ENCODE data around the gene SLITRK3.

The SLITRK3 gene

GRCh38 chr3:165193366-165194254, 2.6 kb downstream of the SLITRK3 start:
- no peak overlapping the region for H3K4me2 ChIP-seq (ENCODE audit: low read depth, low read length, poor library complexity, severe bottlenecking)
- H3K9ac ChIP-seq (ENCODE audit: low read depth, low read length, poor library complexity, severe bottlenecking) = no peak overlapping the region
- no peaks in the 10 kb centered on the region for H3F3A ChIP-seq (ENCODE audit: low read depth)

GRCh38 chr3:165192610-165193192, 3.5 kb downstream of the SLITRK3 start:
- Histone ChIP-seq H4K20me1 (ENCODE audit: insufficient read depth, low read length, poor library complexity, severe bottlenecking) (no peaks in the 10 kb centered on the region), H3F3A (ENCODE audit: low read depth) (no peaks in the 10 kb centered on the region), H3K9me2 (replicated peaks; ENCODE audit: low read depth, low read length) (no peaks in the 10 kb centered on the region), H3K36me3 (ENCODE audit: insufficient read depth, low read length) (no peaks in the 10 kb centered on the region), H3K27me3 (ENCODE audit: insufficient read depth, low read length, poor library complexity, severe bottlenecking) (no peaks in the 10 kb centered on the region), H3K4me2 (ENCODE audit: low read depth, low read length, poor library complexity, severe bottlenecking) (no peak overlapping the region), H3K9me3 (ENCODE audit: insufficient read depth, low read depth, low read length) (no peaks in the 10 kb centered on the region), H3K9ac (ENCODE audit: low read depth, low read length, poor library complexity, severe bottlenecking) (no peak overlapping the region), H3K79me2 (ENCODE audit: insufficient read depth, low read length) (no peaks in the 10 kb centered on the region), H3K4me1 (ENCODE audit: insufficient read depth, low read length, poor library complexity, severe bottlenecking) (no peaks in the 10 kb centered on the region), H2AFZ (ENCODE audit: low read length) (no peak overlapping the region), H3K4me3 (ENCODE audit: low read length, poor library complexity, severe bottlenecking) (no peak overlapping the region)
- TF ChIP-seq EZH2phosphoT487 (IDR thresholded peaks at IDR 0.05; ENCODE audit: borderline replicate concordance) = no peak
- no peak for TF ChIP-seq CTCF (conservative IDR thresholded peaks at IDR 0.05; ENCODE audit: low read length)

More at GRCh38 chr3:165193366-165194254, 2.6 kb downstream of the SLITRK3 start:
- H3K4me1 ChIP-seq (ENCODE audit: insufficient read depth, low read length, poor library complexity, severe bottlenecking) = no peaks in the 10 kb centered on the region
- H3K9me2 ChIP-seq (replicated peaks; ENCODE audit: low read depth, low read length) = no peaks in the 10 kb centered on the region
- no peaks in the 10 kb centered on the region for H3K27me3 ChIP-seq (ENCODE audit: insufficient read depth, low read length, poor library complexity, severe bottlenecking)
- no peaks in the 10 kb centered on the region for H3K9me3 ChIP-seq (ENCODE audit: insufficient read depth, low read depth, low read length)
- no peaks in the 10 kb centered on the region for H3K79me2 ChIP-seq (ENCODE audit: insufficient read depth, low read length)
- H2AFZ ChIP-seq (ENCODE audit: low read length) = no peak overlapping the region
- TF ChIP-seq CTCF (conservative IDR thresholded peaks at IDR 0.05; ENCODE audit: low read length) (no peak), EZH2phosphoT487 (IDR thresholded peaks at IDR 0.05; ENCODE audit: borderline replicate concordance) (no peak)
- no peaks in the 10 kb centered on the region for H3K36me3 ChIP-seq (ENCODE audit: insufficient read depth, low read length)
- H4K20me1 ChIP-seq (ENCODE audit: insufficient read depth, low read length, poor library complexity, severe bottlenecking) = no peaks in the 10 kb centered on the region
- no peak overlapping the region for H3K4me3 ChIP-seq (ENCODE audit: low read length, poor library complexity, severe bottlenecking)

GRCh38 chr3:165191491-165191890, 4.7 kb downstream of the SLITRK3 start:
- Histone ChIP-seq H4K20me1 (ENCODE audit: insufficient read depth, low read length, poor library complexity, severe bottlenecking) (no peaks in the 10 kb centered on the region), H3K4me1 (ENCODE audit: insufficient read depth, low read length, poor library complexity, severe bottlenecking) (no peaks in the 10 kb centered on the region), H3K4me3 (ENCODE audit: low read length, poor library complexity, severe bottlenecking) (no peak overlapping the region), H3K9me3 (ENCODE audit: insufficient read depth, low read depth, low read length) (no peaks in the 10 kb centered on the region), H3K9ac (ENCODE audit: low read depth, low read length, poor library complexity, severe bottlenecking) (no peak overlapping the region), H3F3A (ENCODE audit: low read depth) (no peaks in the 10 kb centered on the region), H3K9me2 (replicated peaks; ENCODE audit: low read depth, low read length) (no peaks in the 10 kb centered on the region), H3K4me2 (ENCODE audit: low read depth, low read length, poor library complexity, severe bottlenecking) (no peak overlapping the region), H3K36me3 (ENCODE audit: insufficient read depth, low read length) (no peaks in the 10 kb centered on the region), H3K79me2 (ENCODE audit: insufficient read depth, low read length) (no peaks in the 10 kb centered on the region), H3K27me3 (ENCODE audit: insufficient read depth, low read length, poor library complexity, severe bottlenecking) (no peaks in the 10 kb centered on the region), H2AFZ (ENCODE audit: low read length) (no peak overlapping the region)
- TF ChIP-seq CTCF (conservative IDR thresholded peaks at IDR 0.05; ENCODE audit: low read length) = no peak
